Neuronal stem cell (in vitro differentiated cells): Measurements from ENCODE around the gene ITPR1.

ENCODE experiments used
- DNase-seq: peaks from one replicate; pipeline ENCODE4 v3.0.0-alpha.2; 2013; ENCODE audit warnings: low spot score
- H2AFZ ChIP-seq: one replicate; pipeline ENCODE4 v1.6.1; 2013; ENCODE audit warnings: mild to moderate bottlenecking, low read length, inconsistent platforms
- H2AK5ac ChIP-seq: 2 replicates; pipeline ENCODE4 v1.6.1; 2013; ENCODE audit warnings: low read depth, mild to moderate bottlenecking, inconsistent platforms, low read length, moderate library complexity, mixed read lengths
- H2BK120ac ChIP-seq: 2 replicates; pipeline ENCODE4 v1.6.1; 2013; ENCODE audit warnings: low read depth, mild to moderate bottlenecking, inconsistent platforms, low read length, moderate library complexity, mixed read lengths
- H2BK12ac ChIP-seq: one replicate; pipeline ENCODE4 v1.6.1; 2013; ENCODE audit warnings: low read length, inconsistent platforms
- H2BK15ac ChIP-seq: 2 replicates; pipeline ENCODE4 v1.6.1; 2013; ENCODE audit warnings: mild to moderate bottlenecking, low read length, inconsistent platforms, mixed read lengths
- H2BK5ac ChIP-seq: one replicate; pipeline ENCODE4 v1.6.1; 2013; ENCODE audit warnings: inconsistent platforms, mild to moderate bottlenecking, low read length, moderate library complexity
- H3K14ac ChIP-seq: one replicate; pipeline ENCODE4 v1.6.1; 2013; ENCODE audit warnings: low read length, inconsistent platforms
- H3K18ac ChIP-seq: 2 replicates; pipeline ENCODE4 v1.6.1; 2013; ENCODE audit warnings: low read length, inconsistent platforms
- H3K23ac ChIP-seq: 2 replicates; pipeline ENCODE4 v1.6.1; 2013; ENCODE audit warnings: low read depth, mild to moderate bottlenecking, mixed read lengths, low read length, inconsistent platforms; ENCODE audit not compliant: poor library complexity
- H3K27ac ChIP-seq: replicated peaks from 3 replicates; pipeline ENCODE4 v1.5.1; 2013; ENCODE audit warnings: low read length, inconsistent platforms
- H3K27me3 ChIP-seq, 3 experiments: 2 replicates each; pipeline ENCODE4 v1.6.1; 2013; ENCODE audit warnings: low read length in 3 of 3, mild to moderate bottlenecking in 2 of 3, inconsistent platforms in 1 of 3, low read depth in 1 of 3, mixed read lengths in 1 of 3, moderate library complexity in 1 of 3; ENCODE audit not compliant: control insufficient read depth in 3 of 3, insufficient read depth in 3 of 3
- H3K36me3 ChIP-seq, 2 donors: replicated peaks in 1 of 2; 2 replicates each; pipeline ENCODE4 v1.6.1; 2013; ENCODE audit warnings: low read length in 2 of 2; ENCODE audit not compliant: control insufficient read depth in 2 of 2, insufficient read depth in 2 of 2
- H3K4ac ChIP-seq: 2 replicates; pipeline ENCODE4 v1.6.1; 2013; ENCODE audit warnings: inconsistent platforms, mild to moderate bottlenecking, low read length, moderate library complexity
- H3K4me1 ChIP-seq, 2 donors: 1 replicate in 1 of 2; 2 replicates in 1 of 2; pipeline ENCODE4 v1.6.1; 2013; ENCODE audit warnings: low read length in 2 of 2, low read depth in 1 of 2; ENCODE audit not compliant: control insufficient read depth in 2 of 2, insufficient read depth in 1 of 2
- H3K4me2 ChIP-seq: one replicate; pipeline ENCODE4 v1.6.1; 2013; ENCODE audit warnings: mild to moderate bottlenecking, low read length, inconsistent platforms; ENCODE audit not compliant: insufficient read depth, poor library complexity, severe bottlenecking
- H3K4me3 ChIP-seq, 2 donors: 2 replicates each; pipeline ENCODE4 v1.5.1; 2013; ENCODE audit warnings: low read length in 2 of 2, mild to moderate bottlenecking in 2 of 2, inconsistent platforms in 1 of 2, moderate library complexity in 1 of 2
- H3K79me1 ChIP-seq: one replicate; pipeline ENCODE4 v1.6.1; 2013; ENCODE audit warnings: low read depth, mild to moderate bottlenecking, inconsistent platforms, low read length, moderate library complexity
- H3K9ac ChIP-seq: one replicate; pipeline ENCODE4 v1.6.1; 2013; ENCODE audit warnings: mild to moderate bottlenecking, low read depth, low read length, inconsistent platforms; ENCODE audit not compliant: poor library complexity
- H3K9me3 ChIP-seq, 2 donors: replicated peaks in 1 of 2; 2 replicates each; pipeline versions ENCODE3 to v1.6.1; 2013; ENCODE audit warnings: low read length in 2 of 2, mild to moderate bottlenecking in 2 of 2, inconsistent platforms in 1 of 2, low read depth in 1 of 2, mixed read lengths in 1 of 2, moderate library complexity in 1 of 2; ENCODE audit not compliant: control insufficient read depth in 2 of 2, insufficient read depth in 1 of 2
- H4K8ac ChIP-seq: one replicate; pipeline ENCODE4 v1.6.1; 2013; ENCODE audit warnings: low read depth, mild to moderate bottlenecking, inconsistent platforms, low read length, moderate library complexity
- H4K91ac ChIP-seq: one replicate; pipeline ENCODE4 v1.6.1; 2013; ENCODE audit warnings: low read length, low read depth, mild to moderate bottlenecking, inconsistent platforms; ENCODE audit not compliant: poor library complexity
- WGBS, 2 donors: extraction: QIAGEN DNeasy Blood & Tissue Kit; methylation state at CpG; one replicate each; pipeline ENCODE4 v1.1.7; 2013; ENCODE audit warnings: missing lambda C conversion rate in 2 of 2, mixed read lengths in 1 of 2; ENCODE audit not compliant: insufficient read length in 2 of 2, insufficient replicate concordance in 1 of 2; ENCODE audit errors: extremely low coverage in 2 of 2; 5-methylcytosine and 5-hydroxymethylcytosine counted together

Gene ITPR1

DNA sequence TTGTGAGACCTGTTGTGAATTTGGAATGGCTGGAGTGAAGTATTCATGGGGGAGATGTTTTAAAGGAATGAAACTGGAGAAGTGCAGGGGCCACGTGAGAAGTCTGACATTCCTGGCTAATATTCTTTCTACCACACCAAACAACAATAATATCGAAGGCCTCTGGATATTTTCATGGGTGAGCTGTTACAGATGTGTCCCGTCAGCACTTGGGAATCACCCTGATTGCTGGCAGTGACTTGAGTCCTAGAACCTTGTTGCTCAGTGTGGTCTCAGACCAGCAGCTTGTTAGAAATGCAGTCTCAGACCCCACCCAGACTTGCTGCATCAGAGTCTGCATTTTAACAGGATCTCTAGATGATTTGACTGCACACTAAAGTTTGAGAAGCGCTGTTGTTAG lies 113.8 kb downstream of the ITPR1 start:
- H3K36me3 ChIP-seq: no peaks in the 10 kb centered on the region
- H2BK12ac ChIP-seq: no peak overlapping the region
- H3K4me1 ChIP-seq: no peaks in the 10 kb centered on the region
- DNase-seq: no peak
- H3K4ac ChIP-seq: no peak overlapping the region
- H4K91ac ChIP-seq: no peak overlapping the region
- no peak overlapping the region for H3K4me3 ChIP-seq
- H3K14ac ChIP-seq: no peak overlapping the region
- no peaks in the 10 kb centered on the region for H3K9me3 ChIP-seq
- H3K9ac ChIP-seq: no peak overlapping the region
- no peak overlapping the region for H2BK5ac ChIP-seq
- no peak overlapping the region for H3K27ac ChIP-seq
- H3K18ac ChIP-seq: no peak overlapping the region
- H3K23ac ChIP-seq: no peak overlapping the region
- H4K8ac ChIP-seq: no peak overlapping the region
- H3K79me1 ChIP-seq: peaks cover 2% of the 10 kb centered on the region
- no peak overlapping the region for H3K4me2 ChIP-seq
- no peak overlapping the region for H2BK15ac ChIP-seq
- H2BK120ac ChIP-seq: no peak overlapping the region
- WGBS, 2 donors: no CpG with 5 or more reads among the region's 4 CpGs
- no peak overlapping the region for H2AK5ac ChIP-seq
- H2AFZ ChIP-seq: no peak overlapping the region
- no peaks in the 10 kb centered on the region for H3K27me3 ChIP-seq

- Histone ChIP-seq H3K18ac (no peak overlapping the region), H2BK12ac (no peak overlapping the region), H3K27me3 (no peaks in the 10 kb centered on the region), H2BK120ac (no peak overlapping the region), H3K9ac (no peak overlapping the region), H2BK15ac (no peak overlapping the region), H3K27ac (no peak overlapping the region), H3K4me3 (no peak overlapping the region), H4K8ac (no peak overlapping the region), H2BK5ac (no peak overlapping the region), H3K9me3 (no peaks in the 10 kb centered on the region), H3K36me3 (no peaks in the 10 kb centered on the region), H3K23ac (no peak overlapping the region), H2AFZ (no peak overlapping the region), H3K4ac (no peak overlapping the region), H3K79me1 (peaks cover 2% of the 10 kb centered on the region), H3K4me1 (peaks cover 0 to 2% of the 10 kb centered on the region in 2 donors), H3K4me2 (no peak overlapping the region), H4K91ac (no peak overlapping the region), H2AK5ac (no peak overlapping the region), H3K14ac (no peak overlapping the region)
- no CpG with 5 or more reads among the region's 3 CpGs for WGBS, 2 donors
- no peak for DNase-seq
These were observed 120.2 kb downstream of the ITPR1 start for GRCh38 chr3:4613366-4613765.

DNA sequence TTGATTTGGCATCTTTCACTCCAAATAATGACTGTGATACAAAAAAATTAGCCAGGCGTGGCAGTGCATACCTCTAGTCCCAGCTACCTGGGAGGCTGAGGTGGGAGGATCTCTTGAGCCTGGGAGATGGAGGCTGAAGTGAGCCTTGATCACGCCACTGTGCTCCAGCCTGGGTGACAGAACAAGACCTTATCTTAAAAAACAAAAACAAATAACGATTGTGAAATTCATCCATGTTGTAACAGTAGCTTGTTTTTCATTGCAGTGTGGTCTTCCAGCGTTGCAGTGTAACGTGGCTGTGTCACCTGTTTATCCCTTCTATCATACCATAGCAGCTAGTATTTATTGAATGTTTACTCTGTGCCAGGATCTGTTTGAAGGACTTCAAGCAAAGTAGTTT lies 120.9 kb downstream of the ITPR1 start:
- Histone ChIP-seq H3K9me3 (no peaks in the 10 kb centered on the region), H3K4me1 (peaks cover 0 to 2% of the 10 kb centered on the region in 2 donors), H2BK12ac (no peak overlapping the region), H2AFZ (no peak overlapping the region), H3K14ac (no peak overlapping the region), H3K27ac (no peak overlapping the region), H3K23ac (no peak overlapping the region), H2BK15ac (no peak overlapping the region), H4K8ac (no peak overlapping the region), H2BK5ac (no peak overlapping the region), H3K4ac (no peak overlapping the region), H4K91ac (no peak overlapping the region), H3K9ac (no peak overlapping the region), H3K4me2 (no peak overlapping the region), H3K27me3 (no peaks in the 10 kb centered on the region), H3K4me3 (no peak overlapping the region), H3K36me3 (no peaks in the 10 kb centered on the region), H2AK5ac (no peak overlapping the region), H3K18ac (no peak overlapping the region), H3K79me1 (peaks cover 2% of the 10 kb centered on the region), H2BK120ac (no peak overlapping the region)
- no CpG with 5 or more reads among the region's 5 CpGs for WGBS, 2 donors
- no peak for DNase-seq

GRCh38 chr3:4614927-4615326 lies 121.8 kb downstream of the ITPR1 start:
- Histone ChIP-seq H3K23ac (no peak overlapping the region), H3K14ac (no peak overlapping the region), H3K18ac (no peak overlapping the region), H2BK12ac (no peak overlapping the region), H3K79me1 (no peaks in the 10 kb centered on the region), H3K4me2 (no peak overlapping the region), H3K27ac (no peak overlapping the region), H3K4ac (no peak overlapping the region), H2AK5ac (no peak overlapping the region), H3K27me3 (no peaks in the 10 kb centered on the region), H2AFZ (no peak overlapping the region), H4K8ac (no peak overlapping the region), H2BK5ac (no peak overlapping the region), H3K9ac (no peak overlapping the region), H3K4me3 (no peak overlapping the region), H4K91ac (no peak overlapping the region), H3K36me3 (no peaks in the 10 kb centered on the region), H2BK120ac (no peak overlapping the region), H2BK15ac (no peak overlapping the region), H3K9me3 (no peaks in the 10 kb centered on the region), H3K4me1 (peaks cover 0 to 2% of the 10 kb centered on the region in 2 donors)
- DNase-seq: no peak
- no CpG with 5 or more reads among the region's 3 CpGs for WGBS, 2 donors
